HG02610 (cell line): ENCODE results near the gene CASP8.
"Not testable (repeated sequence)": the region's sequence is repeated elsewhere in the genome, so short reads cannot be mapped to it uniquely, and the experiment has no call there.

Experiments used
- ATAC-seq: cut with Tn5 transposase; IDR thresholded peaks from one replicate; pipeline ENCODE4 v1.9.1; 2021; ENCODE audit warnings: mild to moderate bottlenecking, moderate library complexity; ENCODE audit not compliant: unreplicated experiment

Gene CASP8

GRCh38 chr2:201269764-201270163 lies 9.4 kb downstream of the CASP8 start:
- ATAC-seq: no peak

- no peak for ATAC-seq
Observed at GRCh38 chr2:201270293-201271001, 10.1 kb downstream of the CASP8 start.

DNA sequence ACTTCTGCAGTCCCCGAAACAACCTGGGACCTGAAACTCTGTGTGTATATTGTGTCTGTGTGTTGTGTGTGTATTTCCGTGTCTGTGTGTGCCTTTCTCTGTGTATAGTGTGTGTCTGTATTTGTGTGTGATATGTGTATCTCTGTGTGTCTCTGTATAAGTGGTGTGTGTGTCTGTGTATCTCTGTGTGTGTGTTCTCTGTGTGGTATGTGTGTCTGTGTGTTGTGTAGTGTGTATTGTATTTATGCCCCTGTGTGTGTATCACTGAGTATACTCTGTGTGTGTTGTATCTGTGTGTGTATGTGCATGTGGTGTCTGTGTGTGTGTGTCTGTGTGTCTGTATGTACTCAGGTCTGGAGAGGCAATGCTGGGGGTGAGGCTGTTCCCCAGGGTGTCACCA lies 11.6 kb downstream of the CASP8 start:
- no peak for ATAC-seq

GRCh38 chr2:201273330-201273983 lies 13.1 kb downstream of the CASP8 start:
- ATAC-seq: no peak

GRCh38 chr2:201275069-201275468 lies 14.7 kb downstream of the CASP8 start:
- no peak for ATAC-seq

DNA sequence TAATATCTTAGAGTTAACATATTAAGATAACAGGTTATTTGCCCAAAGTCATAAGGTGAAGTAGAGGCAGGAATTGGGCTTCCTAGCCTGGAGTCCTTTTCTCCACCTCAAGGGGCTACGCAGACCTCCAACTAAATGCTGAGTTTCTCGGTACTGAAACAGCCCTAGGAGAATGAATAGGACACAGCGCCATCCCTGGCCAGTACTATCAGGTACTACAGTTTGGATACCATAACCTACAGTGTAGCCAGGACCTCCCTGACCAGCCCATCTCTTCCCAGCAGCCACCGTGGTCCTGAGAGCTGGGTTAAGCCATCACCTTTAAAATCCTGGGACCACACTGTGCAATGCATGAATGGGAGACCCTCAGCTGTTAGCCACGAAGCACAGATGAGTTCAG lies 15.7 kb downstream of the CASP8 start:
- no peak for ATAC-seq

DNA sequence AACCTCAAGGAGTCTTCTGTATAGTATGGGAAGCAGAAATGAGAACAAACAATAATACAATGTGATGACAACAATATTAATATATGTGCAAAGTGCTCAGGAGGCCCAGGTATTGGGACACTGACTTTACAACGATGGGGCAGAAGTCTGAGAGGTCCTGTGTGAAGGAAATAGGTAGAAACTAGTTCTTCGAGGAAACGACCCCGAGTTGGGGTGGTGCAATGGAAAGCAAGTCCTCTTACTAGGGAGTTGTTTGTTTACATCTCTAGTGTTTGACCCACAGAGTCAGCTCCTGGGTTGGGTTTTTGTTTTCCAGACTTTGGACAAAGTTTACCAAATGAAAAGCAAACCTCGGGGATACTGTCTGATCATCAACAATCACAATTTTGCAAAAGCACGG lies 16.2 kb downstream of the CASP8 start:
- ATAC-seq: no peak

- no peak for ATAC-seq
Observed at GRCh38 chr2:201279079-201279478, 18.7 kb downstream of the CASP8 start.

GRCh38 chr2:201280191-201281040 lies 20.1 kb downstream of the CASP8 start:
- ATAC-seq: no peak

- ATAC-seq: no peak
Observed at GRCh38 chr2:201285499-201285898, 25.2 kb downstream of the CASP8 start.

GRCh38 chr2:201290457-201291148 lies 30.3 kb downstream of the CASP8 start:
- ATAC-seq: not testable (repeated sequence)

GRCh38 chr2:201298462-201299052 lies 38.2 kb downstream of the CASP8 start:
- ATAC-seq: no peak

DNA sequence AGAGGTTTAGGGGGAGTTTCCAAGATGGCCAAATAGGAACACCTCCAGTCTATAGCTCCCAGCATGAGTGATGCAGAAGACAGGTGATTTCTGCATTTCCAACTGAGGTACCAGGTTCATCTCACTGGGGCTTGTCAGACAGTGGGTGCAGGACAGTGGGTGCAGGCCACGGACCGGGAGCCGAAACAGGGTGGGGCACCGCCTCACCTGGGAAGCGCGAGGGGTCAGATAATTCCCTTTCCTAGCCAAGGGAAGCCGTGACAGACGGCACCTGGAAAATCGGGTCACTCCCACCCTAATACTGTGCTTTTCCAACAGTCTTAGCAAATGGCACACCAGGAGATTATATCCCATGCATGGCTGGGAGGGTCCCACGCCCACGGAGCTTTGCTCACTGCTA lies 39.6 kb downstream of the CASP8 start:
- ATAC-seq: not testable (repeated sequence)

DNA sequence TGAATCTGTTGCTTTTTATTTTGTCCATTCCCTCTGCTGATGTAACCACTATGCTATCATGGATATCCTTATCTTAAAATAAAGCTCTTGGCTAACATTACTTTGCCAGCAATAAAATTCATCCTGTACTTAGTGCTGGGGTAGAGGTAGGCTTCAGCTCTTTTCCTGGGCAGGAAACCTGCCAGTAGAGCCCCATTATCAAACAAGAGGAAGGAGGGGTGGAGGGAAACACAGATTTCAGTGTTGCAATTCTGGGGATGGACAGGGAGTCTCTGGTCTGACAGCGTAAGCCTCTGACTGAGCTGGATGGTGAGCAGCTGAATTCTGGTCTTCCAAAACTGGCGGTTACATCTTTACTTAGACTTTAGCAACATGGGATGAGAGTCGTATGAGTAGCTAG lies 47.5 kb downstream of the CASP8 start:
- ATAC-seq: no peak

- no peak for ATAC-seq
Observed at GRCh38 chr2:201308914-201309313, 48.6 kb downstream of the CASP8 start.

GRCh38 chr2:201313362-201313761 lies 53.0 kb downstream of the CASP8 start:
- no peak for ATAC-seq

GRCh38 chr2:201319511-201319910 lies 59.2 kb downstream of the CASP8 start:
- no peak for ATAC-seq

DNA sequence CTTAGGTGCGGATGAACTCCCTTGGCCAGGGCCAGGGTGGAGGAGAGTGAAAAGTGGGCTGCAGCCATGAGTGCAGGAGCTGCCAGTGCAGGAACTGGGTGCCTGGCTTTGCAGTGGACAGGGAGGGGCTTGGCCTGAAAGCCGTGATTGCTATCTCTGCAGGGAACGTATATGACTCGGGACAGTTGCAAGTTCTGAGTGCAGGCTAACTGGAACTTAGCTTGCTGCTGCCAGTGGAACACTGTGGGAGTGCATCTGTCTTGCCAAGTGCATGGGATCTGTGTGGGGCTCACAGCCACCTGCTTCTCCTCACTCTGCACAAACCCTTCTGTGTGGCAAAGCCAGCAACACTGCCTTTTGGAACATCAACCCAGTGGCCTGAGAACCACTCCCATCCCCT lies 59.9 kb downstream of the CASP8 start:
- no peak for ATAC-seq

DNA sequence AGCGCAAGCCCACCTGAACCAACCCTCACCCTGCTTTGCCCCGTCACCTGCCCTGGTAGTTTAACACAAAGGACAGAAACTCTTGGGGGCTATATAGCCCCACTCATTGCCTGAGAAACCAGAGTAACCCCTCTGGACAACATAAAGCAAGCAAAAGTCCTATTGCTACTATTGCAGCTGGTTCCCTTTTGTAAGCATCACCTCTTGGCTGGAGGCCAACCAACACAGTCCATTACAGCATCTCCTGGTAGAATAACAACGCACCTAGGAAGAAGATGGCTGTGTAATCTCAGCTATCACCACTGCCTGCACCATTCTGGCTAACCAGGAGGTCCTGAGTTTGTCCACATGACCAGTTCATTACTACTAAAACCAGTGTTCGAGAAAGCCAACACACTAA lies 60.4 kb downstream of the CASP8 start:
- ATAC-seq: no peak

GRCh38 chr2:201322772-201323171 lies 62.4 kb downstream of the CASP8 start:
- ATAC-seq: no peak

GRCh38 chr2:201327678-201328077 lies 67.3 kb downstream of the CASP8 start:
- ATAC-seq: no peak
